Upper lobe of right lung (tissue), 1 donor: ENCODE data around the gene RAP1GAP2. TPM values are rescaled to one million over a fixed set of nuclear protein-coding genes. Genes with fewer than 3 reads are reported as not detected.
"Not testable (repeated sequence)": the region's sequence is repeated elsewhere in the genome, so short reads cannot be mapped to it uniquely, and the experiment has no call there.

Source experiments
- ATAC-seq: fragments of 200-7000 bp; cut with Tn5 transposase; one replicate; pipeline ENCODE4 v1.9.1; 2020; ENCODE audit warnings: mild to moderate bottlenecking, moderate library complexity
- DNase-seq: peaks from one replicate; pipeline ENCODE4 v3.0.0-alpha.2; 2020
- H3K27ac ChIP-seq: fragments of 200-600 bp; one replicate; pipeline ENCODE4 v1.8.0; 2022
- H3K27me3 ChIP-seq: fragments of 200-600 bp; one replicate; pipeline ENCODE4 v1.8.0; 2022; ENCODE audit warnings: mild to moderate bottlenecking
- H3K36me3 ChIP-seq: fragments of 200-600 bp; one replicate; pipeline ENCODE4 v1.8.0; 2022
- H3K4me1 ChIP-seq: fragments of 200-600 bp; one replicate; pipeline ENCODE4 v1.8.0; 2022
- H3K4me3 ChIP-seq: fragments of 200-600 bp; one replicate; pipeline ENCODE4 v1.8.0; 2022; ENCODE audit warnings: mild to moderate bottlenecking
- H3K9me3 ChIP-seq: fragments of 200-600 bp; one replicate; pipeline ENCODE4 v1.8.0; 2022
- intact Hi-C: fragments of 100-400 bp; cut with DNase I; formaldehyde crosslinking; loops from one replicate; pipeline ENCODE4 v1.11.0; 2022
- total RNA-seq: library from RNA; stranded (reverse); fragmentation: NEBNext Ultra II Directional; extraction: Animal tissue kit (Norgen Biotek cat#: 25700); gene quantifications from one replicate; pipeline ENCODE4 v1.2.1, GENCODE V29; 2021
- TF ChIP-seq, protein P1 (sequence below): fragments of 200-600 bp; IDR thresholded peaks from one replicate; pipeline ENCODE4 v1.8.0; 2022; ENCODE audit warnings: antibody characterized with exemption
- donor health status: DM: no; HTN: yes; CAD: no; lungs with severe emphysema.

Gene RAP1GAP2
- total RNA-seq, 1 donor from 2014 or later = 16.1 TPM

DNA sequence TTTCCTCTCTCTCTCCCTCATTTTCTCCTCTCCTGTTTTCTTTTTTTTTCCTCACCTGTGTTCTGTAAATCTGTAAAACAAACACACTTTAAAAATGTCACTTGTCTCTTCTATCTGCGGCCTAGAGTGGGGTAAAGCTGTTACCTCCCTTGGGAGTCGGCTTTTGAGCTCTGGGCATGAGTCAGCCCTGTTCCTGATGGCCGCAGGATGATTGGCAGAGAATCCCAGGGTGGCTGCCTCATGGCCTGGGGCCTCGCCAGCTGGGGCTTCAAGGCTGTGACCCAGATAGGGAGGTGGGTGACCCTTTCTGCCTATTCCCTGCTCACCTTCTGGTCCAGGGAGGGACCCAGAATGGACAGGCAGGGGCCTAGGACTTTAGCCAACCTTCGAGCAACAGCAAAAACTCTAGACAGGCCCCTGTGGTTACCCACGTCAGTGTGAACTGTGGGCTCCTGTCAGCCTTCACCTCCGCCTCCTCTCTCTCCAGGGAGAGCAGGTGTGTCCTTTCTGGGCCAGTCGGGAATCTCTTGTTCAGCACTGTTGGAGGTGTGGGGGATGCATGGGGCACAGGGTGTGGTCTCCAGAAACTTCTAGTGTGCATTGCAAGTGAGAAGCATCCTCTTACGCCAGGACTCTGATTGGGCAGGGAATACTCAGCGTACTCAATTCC lies 87.4 kb downstream of the RAP1GAP2 start:
- Histone ChIP-seq H3K36me3 (no peaks in the 10 kb centered on the region), H3K9me3 (no peaks in the 10 kb centered on the region), H3K27ac (no peak overlapping the region), H3K27me3 (no peaks in the 10 kb centered on the region), H3K4me3 (no peak overlapping the region), H3K4me1 (no peaks in the 10 kb centered on the region)
- TF ChIP-seq, protein P1, sequence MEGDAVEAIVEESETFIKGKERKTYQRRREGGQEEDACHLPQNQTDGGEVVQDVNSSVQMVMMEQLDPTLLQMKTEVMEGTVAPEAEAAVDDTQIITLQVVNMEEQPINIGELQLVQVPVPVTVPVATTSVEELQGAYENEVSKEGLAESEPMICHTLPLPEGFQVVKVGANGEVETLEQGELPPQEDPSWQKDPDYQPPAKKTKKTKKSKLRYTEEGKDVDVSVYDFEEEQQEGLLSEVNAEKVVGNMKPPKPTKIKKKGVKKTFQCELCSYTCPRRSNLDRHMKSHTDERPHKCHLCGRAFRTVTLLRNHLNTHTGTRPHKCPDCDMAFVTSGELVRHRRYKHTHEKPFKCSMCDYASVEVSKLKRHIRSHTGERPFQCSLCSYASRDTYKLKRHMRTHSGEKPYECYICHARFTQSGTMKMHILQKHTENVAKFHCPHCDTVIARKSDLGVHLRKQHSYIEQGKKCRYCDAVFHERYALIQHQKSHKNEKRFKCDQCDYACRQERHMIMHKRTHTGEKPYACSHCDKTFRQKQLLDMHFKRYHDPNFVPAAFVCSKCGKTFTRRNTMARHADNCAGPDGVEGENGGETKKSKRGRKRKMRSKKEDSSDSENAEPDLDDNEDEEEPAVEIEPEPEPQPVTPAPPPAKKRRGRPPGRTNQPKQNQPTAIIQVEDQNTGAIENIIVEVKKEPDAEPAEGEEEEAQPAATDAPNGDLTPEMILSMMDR = no peak
- peak; percentile 50 for ATAC-seq
- intact Hi-C loops = no loop called here
- DNase-seq = no peak

DNA sequence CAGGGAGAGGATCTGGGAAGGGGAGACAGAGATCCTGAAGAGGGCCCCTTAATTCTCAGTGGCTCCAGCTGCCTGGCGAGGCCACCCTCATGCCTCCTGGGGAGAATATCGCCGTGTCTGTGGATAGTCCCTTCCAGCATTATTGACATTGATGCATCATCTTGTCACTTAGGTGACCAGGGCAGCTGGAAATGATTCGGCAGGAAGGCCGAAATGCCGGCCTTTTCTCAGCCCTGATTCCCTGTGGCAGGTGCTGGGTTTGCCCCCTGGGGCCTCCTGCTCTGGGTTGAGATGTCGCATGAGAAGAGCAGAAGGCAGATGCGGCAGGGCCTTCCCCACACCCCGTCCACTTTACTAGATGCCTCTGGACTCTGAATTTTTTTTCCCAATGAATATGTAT lies 89.5 kb downstream of the RAP1GAP2 start:
- DNase-seq = no peak
- no peaks in the 10 kb centered on the region for H3K27me3 ChIP-seq
- no peak overlapping the region for H3K27ac ChIP-seq
- H3K4me3 ChIP-seq = no peak overlapping the region
- H3K4me1 ChIP-seq = no peaks in the 10 kb centered on the region
- ATAC-seq = no peak
- intact Hi-C loops = no loop called here
- no peaks in the 10 kb centered on the region for H3K9me3 ChIP-seq
- TF ChIP-seq, protein P1 = no peak
- no peaks in the 10 kb centered on the region for H3K36me3 ChIP-seq

DNA sequence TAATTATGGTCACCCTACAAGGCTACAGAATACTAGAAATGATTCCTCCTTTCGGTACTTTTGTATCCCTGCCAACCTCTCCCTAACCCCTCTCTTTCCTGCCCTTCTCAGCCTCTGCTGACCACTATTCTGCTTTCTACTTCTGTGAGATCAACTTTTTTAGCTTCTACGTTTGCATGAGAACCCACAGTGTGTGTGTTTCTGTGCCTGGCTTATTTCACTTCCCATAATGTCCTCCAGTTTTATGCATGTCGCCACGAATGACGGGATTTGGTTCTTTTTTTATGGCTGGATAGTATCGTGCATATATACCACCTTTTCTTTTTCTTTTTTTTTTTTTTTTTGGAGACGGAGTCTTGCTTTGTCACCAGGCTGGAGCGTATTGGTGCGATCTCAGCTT lies 92.1 kb downstream of the RAP1GAP2 start:
- TF ChIP-seq, protein P1 = no peak
- no peak for ATAC-seq
- Histone ChIP-seq H3K4me3 (no peak overlapping the region), H3K4me1 (no peaks in the 10 kb centered on the region), H3K36me3 (no peaks in the 10 kb centered on the region), H3K27me3 (no peaks in the 10 kb centered on the region), H3K27ac (no peak overlapping the region), H3K9me3 (no peaks in the 10 kb centered on the region)
- no peak for DNase-seq
- intact Hi-C loops = no loop called here

DNA sequence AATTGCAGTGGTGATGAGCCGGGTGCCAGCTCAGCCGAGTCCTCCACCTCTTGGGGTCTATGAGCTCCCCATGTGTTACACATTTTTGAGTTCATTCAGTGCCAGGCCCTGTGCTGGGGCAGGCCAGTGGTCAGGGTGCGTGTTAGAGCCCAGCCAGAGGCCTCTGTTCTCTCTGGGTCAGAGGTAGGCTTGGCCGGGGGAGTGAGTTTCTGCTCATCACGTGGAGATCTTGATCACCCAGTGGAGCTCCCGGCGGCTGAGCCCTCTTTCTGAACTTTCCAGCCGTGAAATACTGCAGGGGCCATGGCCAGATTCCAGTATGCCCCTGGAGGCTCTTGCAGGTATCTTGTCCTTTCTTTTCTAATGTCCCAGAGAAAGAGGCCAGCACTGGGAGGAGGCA lies 93.0 kb downstream of the RAP1GAP2 start:
- intact Hi-C loops = no loop called here
- Histone ChIP-seq H3K4me3 (no peak overlapping the region), H3K36me3 (no peaks in the 10 kb centered on the region), H3K4me1 (no peaks in the 10 kb centered on the region), H3K9me3 (no peaks in the 10 kb centered on the region), H3K27me3 (no peaks in the 10 kb centered on the region), H3K27ac (no peak overlapping the region)
- DNase-seq = no peak
- ATAC-seq = no peak
- TF ChIP-seq, protein P1 = no peak

DNA sequence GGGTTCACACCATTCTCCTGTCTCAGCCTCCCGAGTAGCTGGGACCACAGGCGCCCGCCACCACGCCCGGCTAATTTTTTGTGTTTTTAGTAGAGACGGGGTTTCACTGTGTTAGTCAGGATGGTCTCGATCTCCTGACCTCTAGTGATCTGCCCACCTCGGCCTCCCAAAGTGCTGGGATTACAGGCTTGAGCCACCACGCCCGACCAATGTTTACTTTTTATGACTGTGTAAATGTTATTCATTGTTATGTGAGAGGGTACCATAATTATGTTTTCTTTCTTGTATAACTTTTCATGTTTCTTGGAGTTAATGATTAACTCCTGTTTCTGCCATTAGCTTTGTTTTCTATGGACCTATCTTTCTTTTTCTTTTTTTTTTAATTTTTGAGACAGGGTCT lies 94.5 kb downstream of the RAP1GAP2 start:
- ATAC-seq, H3K27ac ChIP-seq, H3K4me1 ChIP-seq, intact Hi-C loops, H3K9me3 ChIP-seq, H3K4me3 ChIP-seq, H3K27me3 ChIP-seq, DNase-seq, H3K36me3 ChIP-seq: not testable (repeated sequence)

DNA sequence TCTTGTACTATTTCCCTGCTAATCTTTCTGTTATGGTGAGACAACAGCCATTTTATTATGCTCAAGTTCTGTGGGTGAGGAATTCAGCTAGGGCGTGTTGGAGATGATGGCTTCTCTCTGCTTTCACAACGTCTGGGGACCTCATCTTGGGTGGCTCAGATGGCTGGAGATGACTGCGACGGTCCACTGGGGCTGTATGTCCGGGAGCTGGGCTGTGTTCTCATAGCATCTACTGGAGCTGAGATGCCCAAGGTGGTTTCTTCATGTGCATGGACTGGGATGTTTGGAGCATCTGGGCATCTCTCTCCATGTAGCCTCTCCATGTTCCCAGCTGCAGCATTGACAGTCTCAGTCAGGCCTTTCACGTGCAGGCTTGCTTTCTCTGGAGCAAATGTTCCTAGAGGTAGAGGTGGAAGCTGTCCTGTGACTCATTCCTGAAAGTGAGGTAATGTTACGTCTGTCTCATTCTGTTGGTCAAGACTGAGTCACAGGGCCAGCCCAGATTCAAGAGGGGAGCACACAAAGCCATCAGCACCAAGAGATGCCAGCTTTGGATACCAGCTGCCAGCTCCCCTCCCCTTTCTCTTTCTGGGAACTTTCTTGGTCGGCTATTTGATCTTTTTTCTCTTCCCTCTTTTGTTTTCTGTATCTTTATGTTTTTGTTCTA lies 96.2 kb downstream of the RAP1GAP2 start:
- intact Hi-C loops = no loop called here
- no peaks in the 10 kb centered on the region for H3K27me3 ChIP-seq
- TF ChIP-seq, protein P1 = no peak
- no peaks in the 10 kb centered on the region for H3K4me1 ChIP-seq
- ATAC-seq = peak; percentile 81
- H3K36me3 ChIP-seq = no peaks in the 10 kb centered on the region
- H3K9me3 ChIP-seq = no peaks in the 10 kb centered on the region
- H3K27ac ChIP-seq = no peak overlapping the region
- H3K4me3 ChIP-seq = no peak overlapping the region
- no peak for DNase-seq
